H1 (cell line): ENCODE measurements around the gene SHC3. TPM values are rescaled to one million over a fixed set of nuclear protein-coding genes. Genes with fewer than 3 reads are reported as not detected.

ENCODE experiments used
- CTCF ChIA-PET: fragments of 300-600 bp; sonication (Branson Sonifier 250); formaldehyde crosslinking; loops from one replicate; lab custom pipeline; 2021; ENCODE audit not compliant: partially characterized antibody; lab: Charles Lee
- POLR2A ChIA-PET: fragments of 300-600 bp; sonication (Branson Sonifier 250); formaldehyde crosslinking; loops from one replicate; lab custom pipeline; 2021; ENCODE audit warnings: inconsistent platforms; ENCODE audit not compliant: partially characterized antibody; lab: Charles Lee
- DNase-seq, 2 experiments: peaks; one replicate each; pipeline versions ENCODE4 v3.0.0 to v3.0.0-alpha.2; 2010 to 2022; ENCODE audit warnings: low spot score in 2 of 2, low read depth in 1 of 2, mixed read lengths in 1 of 2
- FAIRE-seq: peaks from 2 replicates; lab custom pipeline; 2011; peaks lifted over from hg19 to GRCh38; lab: Jason Lieb, UNC
- H2AFZ ChIP-seq: 2 replicates; pipeline ENCODE4 v1.8.1; 2012; ENCODE audit warnings: low read length, inconsistent platforms
- H2AK5ac ChIP-seq: 2 replicates; pipeline ENCODE4 v1.6.1; 2013; ENCODE audit warnings: low read depth, low read length
- H2BK120ac ChIP-seq: replicated peaks from 2 replicates; pipeline ENCODE3; 2013; ENCODE audit warnings: low read depth, low read length, inconsistent platforms
- H2BK12ac ChIP-seq: 2 replicates; pipeline ENCODE4 v1.6.1; 2013; ENCODE audit warnings: low read depth, low read length
- H2BK15ac ChIP-seq: 2 replicates; pipeline ENCODE4 v1.6.1; 2013; ENCODE audit warnings: low read length
- H2BK20ac ChIP-seq: 2 replicates; pipeline ENCODE4 v1.6.1; 2013; ENCODE audit warnings: low read length
- H2BK5ac ChIP-seq: 2 replicates; pipeline ENCODE4 v1.6.1; 2013; ENCODE audit warnings: low read depth, low read length
- H3K14ac ChIP-seq: 2 replicates; pipeline ENCODE4 v1.6.1; 2013; ENCODE audit warnings: inconsistent platforms; ENCODE audit not compliant: insufficient read length
- H3K18ac ChIP-seq: 2 replicates; pipeline ENCODE4 v1.6.1; 2013; ENCODE audit warnings: low read length; ENCODE audit errors: extremely low read depth
- H3K23ac ChIP-seq: 2 replicates; pipeline ENCODE4 v1.6.1; 2013; ENCODE audit warnings: inconsistent platforms; ENCODE audit not compliant: insufficient read length
- H3K23me2 ChIP-seq: 2 replicates; pipeline ENCODE4 v1.6.1; 2013; ENCODE audit warnings: low read depth, low read length
- H3K27ac ChIP-seq: 2 replicates; pipeline ENCODE4 v1.6.1; 2011; ENCODE audit warnings: low read depth, low read length, inconsistent platforms
- H3K27me3 ChIP-seq, 4 experiments: replicated peaks in 1 of 4; 1 replicate in 1 of 4; 2 replicates in 3 of 4; pipeline versions ENCODE4 v1.6.1 to v1.8.1; 2011 to 2013; ENCODE audit warnings: low read length in 3 of 4, mild to moderate bottlenecking in 3 of 4, inconsistent platforms in 2 of 4, mixed read lengths in 2 of 4, moderate library complexity in 1 of 4; ENCODE audit not compliant: control insufficient read depth in 3 of 4, insufficient read depth in 3 of 4; ENCODE audit errors: extremely low read depth in 1 of 4
- H3K36me3 ChIP-seq, 4 experiments: 2 replicates each; pipeline versions ENCODE4 v1.6.1 to v1.8.1; 2011 to 2013; ENCODE audit warnings: mild to moderate bottlenecking in 4 of 4, low read length in 3 of 4, moderate library complexity in 2 of 4, control low read depth in 1 of 4, inconsistent platforms in 1 of 4; ENCODE audit not compliant: insufficient read depth in 4 of 4, control insufficient read depth in 2 of 4
- H3K4ac ChIP-seq: replicated peaks from 2 replicates; pipeline ENCODE3; 2013; ENCODE audit warnings: low read length, low read depth, mixed read lengths, inconsistent platforms; ENCODE audit not compliant: insufficient read length
- H3K4me1 ChIP-seq, 4 experiments: replicated peaks in 1 of 4; 1 replicate in 1 of 4; 2 replicates in 3 of 4; pipeline versions ENCODE4 v1.6.1 to v1.8.1; 2011 to 2013; ENCODE audit warnings: low read length in 3 of 4, inconsistent platforms in 2 of 4, mixed read lengths in 1 of 4; ENCODE audit not compliant: insufficient read depth in 4 of 4, control insufficient read depth in 3 of 4
- H3K4me2 ChIP-seq, 2 experiments: 2 replicates each; pipeline versions ENCODE4 v1.6.1 to v1.8.1; 2011 to 2013; ENCODE audit warnings: low read depth in 2 of 2, low read length in 2 of 2, control low read depth in 1 of 2, inconsistent platforms in 1 of 2, mild to moderate bottlenecking in 1 of 2; ENCODE audit not compliant: insufficient read depth in 1 of 2
- H3K4me3 ChIP-seq, 4 experiments: fragments of 200-600, 300-600 bp in 1 of 4; sonication (generic), shearing (Covaris generic), sonication (Bioruptor Twin) in 1 of 4; 2 replicates each; pipeline versions ENCODE4 v1.5.1 to v1.8.1; 2011 to 2016; ENCODE audit warnings: low read length in 4 of 4, low read depth in 3 of 4, control low read depth in 2 of 4, inconsistent platforms in 2 of 4, mild to moderate bottlenecking in 2 of 4, mixed read lengths in 1 of 4, moderate library complexity in 1 of 4; ENCODE audit not compliant: insufficient read depth in 2 of 4; ENCODE audit errors: extremely low read depth in 1 of 4
- H3K56ac ChIP-seq: replicated peaks from 2 replicates; pipeline ENCODE3; 2013; ENCODE audit warnings: low read depth, mild to moderate bottlenecking, mixed read lengths, low read length, inconsistent platforms; ENCODE audit not compliant: insufficient read length
- H3K79me1 ChIP-seq: 2 replicates; pipeline ENCODE4 v1.6.1; 2013; ENCODE audit warnings: low read depth, low read length, control low read depth
- H3K79me2 ChIP-seq, 2 experiments: 2 replicates each; pipeline versions ENCODE4 v1.6.1 to v1.8.1; 2012 to 2013; ENCODE audit warnings: low read length in 2 of 2, mild to moderate bottlenecking in 2 of 2, inconsistent platforms in 1 of 2; ENCODE audit not compliant: insufficient read depth in 2 of 2, control insufficient read depth in 1 of 2
- H3K9ac ChIP-seq, 4 experiments: replicated peaks in 1 of 4; 1 replicate in 1 of 4; 2 replicates in 3 of 4; pipeline versions ENCODE4 v1.6.1 to v1.8.1; 2011 to 2013; ENCODE audit warnings: low read depth in 3 of 4, low read length in 3 of 4, control low read depth in 2 of 4, mild to moderate bottlenecking in 2 of 4, moderate library complexity in 2 of 4, inconsistent platforms in 1 of 4; ENCODE audit errors: extremely low read depth in 1 of 4
- H3K9me3 ChIP-seq, 2 experiments: 2 replicates each; pipeline versions ENCODE4 v1.6.1 to v1.8.1; 2012 to 2013; ENCODE audit warnings: mild to moderate bottlenecking in 2 of 2, moderate library complexity in 2 of 2, control low read depth in 1 of 2, inconsistent platforms in 1 of 2, low read depth in 1 of 2, low read length in 1 of 2, mixed read lengths in 1 of 2; ENCODE audit not compliant: insufficient read depth in 2 of 2
- H4K20me1 ChIP-seq, 2 experiments: replicated peaks in 1 of 2; 2 replicates each; pipeline versions ENCODE3 to v1.8.1; 2011 to 2013; ENCODE audit warnings: inconsistent platforms in 2 of 2, low read length in 2 of 2, mild to moderate bottlenecking in 1 of 2; ENCODE audit not compliant: insufficient read depth in 2 of 2, control insufficient read depth in 1 of 2
- H4K5ac ChIP-seq: 2 replicates; pipeline ENCODE4 v1.6.1; 2013; ENCODE audit warnings: low read length, low read depth, mixed read lengths, inconsistent platforms; ENCODE audit not compliant: insufficient read length
- H4K8ac ChIP-seq: 2 replicates; pipeline ENCODE4 v1.8.0; 2013; ENCODE audit warnings: mild to moderate bottlenecking, moderate library complexity, low read length, inconsistent platforms; ENCODE audit not compliant: insufficient read depth; ENCODE audit errors: extremely low read depth
- H4K91ac ChIP-seq: replicated peaks from 2 replicates; pipeline ENCODE3; 2013; ENCODE audit warnings: low read length, mixed read lengths, inconsistent platforms; ENCODE audit not compliant: insufficient read length
- BRCA1 ChIP-seq: IDR thresholded peaks from 2 replicates; pipeline ENCODE4 v1.6.1; 2012; ENCODE audit warnings: low read depth, low read length, improper control_type of control experiment
- CEBPB ChIP-seq: IDR thresholded peaks from 2 replicates; pipeline ENCODE4 v1.6.1; 2012; ENCODE audit warnings: low read depth, low read length
- CREB1 ChIP-seq: IDR thresholded peaks from 2 replicates; pipeline ENCODE4 v1.6.1; 2012; ENCODE audit warnings: inconsistent platforms
- EGR1 ChIP-seq: IDR thresholded peaks from 2 replicates; pipeline ENCODE4 v1.6.1; 2011; ENCODE audit warnings: low read depth, low read length, borderline replicate concordance
- GABPA ChIP-seq: IDR thresholded peaks from 2 replicates; pipeline ENCODE4 v1.6.1; 2011; ENCODE audit warnings: mild to moderate bottlenecking, low read length, moderate library complexity, borderline replicate concordance; ENCODE audit not compliant: insufficient read depth
- HDAC6 ChIP-seq: IDR thresholded peaks from one replicate; pipeline ENCODE4 v1.7.1; 2012; ENCODE audit warnings: low read depth, mild to moderate bottlenecking, inconsistent platforms, low read length, moderate library complexity
- JUN ChIP-seq: IDR thresholded peaks from 2 replicates; pipeline ENCODE4 v1.6.1; 2011; ENCODE audit warnings: low read depth, mild to moderate bottlenecking, improper control_type of control experiment, low read length
- RXRA ChIP-seq: IDR thresholded peaks from 2 replicates; pipeline ENCODE4 v1.6.1; 2011; ENCODE audit warnings: low read depth, mild to moderate bottlenecking, low read length, moderate library complexity; ENCODE audit not compliant: insufficient read depth
- SUZ12 ChIP-seq: fragments of 200-600 bp; sonication (generic); IDR thresholded peaks from 2 replicates; pipeline ENCODE4 v1.6.1; 2012; ENCODE audit warnings: mild to moderate bottlenecking, inconsistent platforms, low read length, moderate library complexity, mixed read lengths
- TAF7 ChIP-seq: optimal IDR thresholded peaks from 2 replicates; pipeline ENCODE3; 2011; ENCODE audit warnings: low read depth, mild to moderate bottlenecking, inconsistent platforms, low read length, moderate library complexity, borderline replicate concordance
- WGBS, 2 experiments: shearing (Covaris generic) in 1 of 2; methylation state at CpG; one replicate each; pipeline versions ENCODE4 v1.1.6 to v1.1.7; 2013 to 2015; ENCODE audit warnings: low lambda C conversion rate in 2 of 2, mixed read lengths in 2 of 2, inconsistent platforms in 1 of 2, low coverage in 1 of 2, missing lambda C conversion rate in 1 of 2; ENCODE audit not compliant: insufficient replicate concordance in 2 of 2, insufficient coverage in 1 of 2, insufficient read length in 1 of 2; ENCODE audit errors: extremely low coverage in 1 of 2, missing lambda C conversion rate in 1 of 2; 5-methylcytosine and 5-hydroxymethylcytosine counted together
- polyA plus RNA-seq, 7 experiments: library from polyadenylated mRNA; depleted of rRNA in 3 of 7; stranded (reverse) in 5 of 7; unstranded in 2 of 7; fragments of >200 nt in 5 of 7; fragments of 200-250 nt in 2 of 7; gene quantifications; 1 replicate in 5 of 7; 2 replicates in 1 of 7; 4 replicates in 1 of 7; pipeline versions ENCODE4 v1.2.1 to v1.2.3, GENCODE V29; 2011 to 2013; ENCODE audit warnings: missing spikeins in 2 of 7, mixed read lengths in 2 of 7
- total RNA-seq: library from RNA; stranded (reverse); fragmentation: NEBNext Ultra II Directional; extraction: Animal tissue kit (Norgen Biotek cat#: 25700); gene quantifications from 2 replicates; pipeline ENCODE4 v1.2.1, GENCODE V29; 2021
- TF ChIP-seq, protein P1 (sequence below), 3 experiments: IDR thresholded peaks; 1 replicate in 2 of 3; 2 replicates in 1 of 3; pipeline versions ENCODE4 v1.5.1 to v1.6.1; 2011; ENCODE audit warnings: low read length in 3 of 3, mild to moderate bottlenecking in 3 of 3, inconsistent platforms in 2 of 3, low read depth in 1 of 3, moderate library complexity in 1 of 3; ENCODE audit not compliant: insufficient read depth in 1 of 3; ENCODE audit errors: control extremely low read depth in 1 of 3

The SHC3 gene
- total and polyA plus RNA-seq, 2 of the 8 experiments (the other 6 are each of a cell fraction or from before 2014, with no cell fraction given), result 1.4 to 7.1 TPM

DNA sequence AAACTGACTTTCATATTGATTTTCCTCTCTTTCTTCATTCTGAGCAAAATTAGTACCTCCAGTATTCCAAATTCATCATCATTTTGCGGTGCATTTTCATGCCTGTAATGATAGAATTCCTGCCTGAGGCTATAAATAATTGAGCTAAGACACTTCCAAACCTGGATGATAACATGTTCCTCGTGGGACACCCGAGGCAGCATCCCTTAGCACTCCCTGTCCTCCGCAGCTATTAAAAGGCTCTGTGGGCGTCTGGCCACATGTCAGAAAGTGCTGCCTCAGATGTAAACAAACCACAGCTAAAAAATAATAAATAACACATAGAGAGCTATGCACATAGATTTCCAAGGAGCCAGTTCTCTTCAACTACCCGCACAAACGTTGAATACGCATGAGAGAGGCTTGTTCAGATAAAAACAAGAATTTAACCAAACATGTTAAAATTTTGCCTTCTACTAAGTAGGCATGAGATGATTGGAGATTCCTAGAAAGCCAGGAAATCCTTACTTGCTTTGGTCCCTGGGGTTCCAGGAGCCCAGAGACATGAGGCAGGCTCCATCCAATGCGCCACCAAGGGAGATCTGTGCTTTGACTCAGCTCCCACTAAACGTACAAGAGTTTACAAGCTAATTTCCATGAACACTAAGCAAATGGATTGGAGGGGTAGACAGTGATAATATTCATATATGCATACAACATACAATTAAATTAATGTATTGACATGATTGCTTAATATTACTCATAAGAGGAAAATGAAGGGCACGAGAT lies 82.7 kb downstream of the SHC3 start:
- Histone ChIP-seq H4K91ac (no peak overlapping the region), H3K79me2 (no peaks in the 10 kb centered on the region), H3K4me3 (no peak overlapping the region), H2BK20ac (no peak overlapping the region), H3K4ac (no peak overlapping the region), H3K56ac (no peak overlapping the region), H2BK120ac (no peak overlapping the region), H3K79me1 (no peaks in the 10 kb centered on the region), H2AK5ac (no peak overlapping the region), H4K20me1 (no peaks in the 10 kb centered on the region), H3K4me1 (no peaks in the 10 kb centered on the region), H3K27me3 (no peaks in the 10 kb centered on the region), H3K36me3 (no peaks in the 10 kb centered on the region), H3K14ac (no peak overlapping the region), H2BK5ac (no peak overlapping the region), H4K5ac (no peak overlapping the region), H3K4me2 (no peak overlapping the region), H3K9ac (no peak overlapping the region), H2AFZ (no peak overlapping the region), H3K23ac (no peak overlapping the region), H2BK15ac (no peak overlapping the region), H3K9me3 (no peaks in the 10 kb centered on the region), H2BK12ac (no peak overlapping the region), H3K18ac (no peak overlapping the region), H3K27ac (no peak overlapping the region), H4K8ac (no peak overlapping the region), H3K23me2 (no peaks in the 10 kb centered on the region; the same call in 1 of the 2 replicates)
- ChIA-PET POLR2A (no interaction called here), CTCF (interaction anchor here (0.6 to 1.4 kb wide), 4 partner anchors 9 to 1004 kb away, joined by 3 to 4 read pairs (median 3); no protein-coding TSS in a partner anchor)
- 85% methylated on average over 11 of the region's 11 CpGs; no CpG with 5 or more reads in 1 of the 2 experiments for WGBS, 2 experiments
- no peak for FAIRE-seq
- no peak for DNase-seq
- TF ChIP-seq EGR1, result no peak
- no peak for TF ChIP-seq BRCA1
- TF ChIP-seq, protein P1, sequence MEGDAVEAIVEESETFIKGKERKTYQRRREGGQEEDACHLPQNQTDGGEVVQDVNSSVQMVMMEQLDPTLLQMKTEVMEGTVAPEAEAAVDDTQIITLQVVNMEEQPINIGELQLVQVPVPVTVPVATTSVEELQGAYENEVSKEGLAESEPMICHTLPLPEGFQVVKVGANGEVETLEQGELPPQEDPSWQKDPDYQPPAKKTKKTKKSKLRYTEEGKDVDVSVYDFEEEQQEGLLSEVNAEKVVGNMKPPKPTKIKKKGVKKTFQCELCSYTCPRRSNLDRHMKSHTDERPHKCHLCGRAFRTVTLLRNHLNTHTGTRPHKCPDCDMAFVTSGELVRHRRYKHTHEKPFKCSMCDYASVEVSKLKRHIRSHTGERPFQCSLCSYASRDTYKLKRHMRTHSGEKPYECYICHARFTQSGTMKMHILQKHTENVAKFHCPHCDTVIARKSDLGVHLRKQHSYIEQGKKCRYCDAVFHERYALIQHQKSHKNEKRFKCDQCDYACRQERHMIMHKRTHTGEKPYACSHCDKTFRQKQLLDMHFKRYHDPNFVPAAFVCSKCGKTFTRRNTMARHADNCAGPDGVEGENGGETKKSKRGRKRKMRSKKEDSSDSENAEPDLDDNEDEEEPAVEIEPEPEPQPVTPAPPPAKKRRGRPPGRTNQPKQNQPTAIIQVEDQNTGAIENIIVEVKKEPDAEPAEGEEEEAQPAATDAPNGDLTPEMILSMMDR (IDR thresholded peaks at IDR 0.05; ENCODE audit: control extremely low read depth in 1 of 3, insufficient read depth in 1 of 3, low read depth in 1 of 3, low read length in 3 of 3), result no peak
- no peak for TF ChIP-seq JUN
- TF ChIP-seq SUZ12, result no peak
- no peak for TF ChIP-seq RXRA
- no peak for TF ChIP-seq GABPA
- TF ChIP-seq CREB1, result no peak
- TF ChIP-seq CEBPB, result no peak
- no peak for TF ChIP-seq TAF7
- TF ChIP-seq HDAC6, result no peak
